A172 (cell line): ENCODE results near the gene SLC49A3. TPM values are rescaled to one million over a fixed set of nuclear protein-coding genes. Genes with fewer than 3 reads are reported as not detected.
"Not testable (repeated sequence)": the region's sequence is repeated elsewhere in the genome, so short reads cannot be mapped to it uniquely, and the experiment has no call there.

Experiments used
- DNase-seq: peaks from one replicate; pipeline ENCODE4 v3.0.0-alpha.2; 2015; ENCODE audit warnings: low spot score
- total RNA-seq: library from RNA; depleted of rRNA; stranded (reverse); fragments of >200 nt; shearing (Covaris generic); gene quantifications from 2 replicates; pipeline ENCODE4 v1.2.3, GENCODE V29; 2014; rRNA removed

SLC49A3 gene
- total RNA-seq = 0.26 and 0.81 TPM in 2 replicates

- DNase-seq = no peak
Observed at GRCh38 chr4:688854-689681, at the start of gene SLC49A3. SLC49A3 (minus strand) TSS chr4:689151; CDS start chr4:689127, 24 bp downstream.

- not testable (repeated sequence) for DNase-seq
Observed at GRCh38 chr4:736561-736960, 47.6 kb upstream of the SLC49A3 start.

GRCh38 chr4:735583-735982, 46.6 kb upstream of the SLC49A3 start:
- no peak for DNase-seq

- no peak for DNase-seq
Observed at GRCh38 chr4:734951-735350, 46.0 kb upstream of the SLC49A3 start.

- DNase-seq = no peak
Observed at GRCh38 chr4:734075-734474, 45.1 kb upstream of the SLC49A3 start.

- DNase-seq = no peak
Observed at GRCh38 chr4:733631-733980, 44.7 kb upstream of the SLC49A3 start.

GRCh38 chr4:732911-733630, 44.1 kb upstream of the SLC49A3 start:
- no peak for DNase-seq

- no peak for DNase-seq
Observed at GRCh38 chr4:732486-732885, 43.5 kb upstream of the SLC49A3 start.

- not testable (repeated sequence) for DNase-seq
Observed at GRCh38 chr4:731954-732353, 43.0 kb upstream of the SLC49A3 start.

- DNase-seq = not testable (repeated sequence)
Observed at GRCh38 chr4:730946-731904, 42.3 kb upstream of the SLC49A3 start.

GRCh38 chr4:730511-730910, 41.6 kb upstream of the SLC49A3 start:
- DNase-seq = no peak

GRCh38 chr4:729336-730315, 40.7 kb upstream of the SLC49A3 start:
- no peak for DNase-seq

- DNase-seq = no peak
Observed at GRCh38 chr4:727576-727975, 38.6 kb upstream of the SLC49A3 start.

GRCh38 chr4:726838-727237, 37.9 kb upstream of the SLC49A3 start:
- no peak for DNase-seq

- DNase-seq = peak; percentile 30
Observed at GRCh38 chr4:726235-726787, 37.4 kb upstream of the SLC49A3 start.

GRCh38 chr4:725391-726234, 36.7 kb upstream of the SLC49A3 start:
- no peak for DNase-seq

- DNase-seq = no peak
Observed at GRCh38 chr4:723751-724530, 35.0 kb upstream of the SLC49A3 start.

- DNase-seq = no peak
Observed at GRCh38 chr4:722851-723360, 34.0 kb upstream of the SLC49A3 start.
